GM21447 (cell line): ENCODE measurements around the gene DGKZ.

Experiments used
- ATAC-seq: cut with Tn5 transposase; IDR thresholded peaks from one replicate; pipeline ENCODE4 v1.9.1; 2021; ENCODE audit not compliant: unreplicated experiment

The DGKZ gene

GRCh38 chr11:46380340-46381047 lies 33.2 kb downstream of the DGKZ start:
- ATAC-seq = peak; percentile 43

DNA sequence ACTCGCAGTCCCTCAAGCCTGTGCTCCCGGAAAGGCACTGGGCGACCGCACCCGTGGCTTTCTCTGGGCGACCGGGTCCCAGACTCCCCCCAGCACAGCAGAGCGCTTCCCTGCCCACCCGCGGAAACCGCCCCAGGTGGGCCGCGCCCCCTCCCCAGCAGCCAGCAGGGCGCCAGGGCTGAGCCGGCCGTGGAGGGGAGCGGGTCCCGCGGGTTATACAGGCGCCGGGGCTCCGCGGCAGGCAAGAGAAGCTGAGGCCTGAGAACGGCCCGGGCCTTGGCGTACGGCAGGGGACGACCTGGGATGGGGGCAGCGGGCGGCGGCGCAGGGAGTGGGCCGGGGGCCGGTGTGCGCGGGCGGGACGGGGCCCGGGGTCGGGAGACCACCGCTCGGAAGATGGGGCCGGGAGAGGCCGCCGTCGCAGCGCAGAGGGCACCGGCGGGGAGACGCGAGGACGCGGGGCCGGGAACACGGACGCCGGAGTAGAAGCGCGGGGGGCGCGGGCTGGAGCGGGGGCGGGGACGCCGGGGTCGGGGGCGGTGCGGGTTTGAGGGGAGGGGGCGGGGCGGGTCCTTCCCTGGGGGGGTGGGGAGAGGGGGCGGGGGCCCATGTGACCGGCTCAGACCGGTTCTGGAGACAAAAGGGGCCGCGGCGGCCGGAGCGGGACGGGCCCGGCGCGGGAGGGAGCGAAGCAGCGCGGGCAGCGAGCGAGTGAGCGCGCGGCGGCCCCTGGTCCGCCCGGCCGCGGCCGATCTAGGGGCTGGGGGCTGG lies 34.0 kb downstream of the DGKZ start, which contains the start of gene MDK:
TSS of gene MDK (plus strand) at position 622 of the 771 bp plus-strand sequence. CDS start 389 bp downstream, outside the sequence.
- ATAC-seq = peak; percentile 9

DNA sequence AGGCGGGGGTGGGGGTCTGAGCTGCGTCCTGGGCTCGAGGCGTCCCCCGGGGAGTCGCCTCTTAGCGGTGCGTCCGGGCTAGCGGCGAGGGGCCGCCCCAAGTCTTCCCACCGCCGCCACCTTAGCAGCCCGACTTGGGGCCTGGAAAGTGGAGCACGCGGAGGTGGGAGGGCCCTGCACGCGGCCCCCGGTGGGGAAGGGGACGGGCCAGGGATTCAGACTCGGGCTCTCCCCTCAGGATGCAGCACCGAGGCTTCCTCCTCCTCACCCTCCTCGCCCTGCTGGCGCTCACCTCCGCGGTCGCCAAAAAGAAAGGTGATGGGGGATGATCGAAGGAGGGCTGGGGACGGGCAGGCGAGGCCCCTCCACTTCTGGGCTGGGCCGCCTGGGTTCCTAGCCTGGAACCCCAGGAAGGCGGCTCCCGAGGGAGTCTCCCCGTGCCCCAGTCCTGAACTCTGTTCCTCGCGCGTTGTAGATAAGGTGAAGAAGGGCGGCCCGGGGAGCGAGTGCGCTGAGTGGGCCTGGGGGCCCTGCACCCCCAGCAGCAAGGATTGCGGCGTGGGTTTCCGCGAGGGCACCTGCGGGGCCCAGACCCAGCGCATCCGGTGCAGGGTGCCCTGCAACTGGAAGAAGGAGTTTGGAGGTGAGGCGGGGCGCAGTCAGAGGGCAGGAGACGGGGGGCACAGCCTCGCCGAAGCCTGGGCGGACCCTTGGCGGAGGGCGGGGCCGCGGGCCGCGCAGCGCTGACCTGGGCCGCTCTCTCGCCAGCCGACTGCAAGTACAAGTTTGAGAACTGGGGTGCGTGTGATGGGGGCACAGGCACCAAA lies 34.8 kb downstream of the DGKZ start:
- ATAC-seq = no peak

DNA sequence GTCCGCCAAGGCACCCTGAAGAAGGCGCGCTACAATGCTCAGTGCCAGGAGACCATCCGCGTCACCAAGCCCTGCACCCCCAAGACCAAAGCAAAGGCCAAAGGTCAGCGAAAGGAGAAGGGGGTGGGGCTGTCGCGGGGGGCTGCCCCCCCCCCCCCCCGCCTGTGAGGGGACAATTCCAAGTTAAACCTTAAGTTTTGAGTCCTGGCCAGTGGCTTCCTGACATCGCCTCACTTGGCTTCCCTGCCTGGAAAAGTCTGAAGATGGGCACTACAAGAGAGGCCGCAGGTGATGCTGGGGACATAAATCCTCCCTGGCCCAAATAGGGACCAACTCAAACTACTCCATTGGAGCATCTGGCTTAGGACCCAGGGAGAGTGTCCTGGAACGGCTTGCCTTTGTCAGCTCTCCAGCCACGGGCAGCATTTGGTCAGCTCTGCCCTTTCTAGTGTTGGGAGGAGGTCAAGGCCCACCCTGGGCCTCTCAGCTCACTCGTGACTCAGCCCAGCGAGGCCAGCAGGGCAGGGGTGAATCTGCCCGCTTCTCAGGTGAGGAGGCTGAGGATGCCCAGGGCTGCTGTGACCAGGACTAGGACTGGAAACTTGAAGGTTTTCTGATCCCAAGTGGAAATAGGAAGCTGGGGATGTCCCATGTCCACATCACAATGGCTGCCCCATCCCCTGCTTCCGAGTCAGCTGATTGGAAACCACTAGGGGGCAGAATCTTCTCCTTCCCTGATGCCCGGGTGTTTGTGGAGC lies 35.6 kb downstream of the DGKZ start:
- ATAC-seq = no peak

DNA sequence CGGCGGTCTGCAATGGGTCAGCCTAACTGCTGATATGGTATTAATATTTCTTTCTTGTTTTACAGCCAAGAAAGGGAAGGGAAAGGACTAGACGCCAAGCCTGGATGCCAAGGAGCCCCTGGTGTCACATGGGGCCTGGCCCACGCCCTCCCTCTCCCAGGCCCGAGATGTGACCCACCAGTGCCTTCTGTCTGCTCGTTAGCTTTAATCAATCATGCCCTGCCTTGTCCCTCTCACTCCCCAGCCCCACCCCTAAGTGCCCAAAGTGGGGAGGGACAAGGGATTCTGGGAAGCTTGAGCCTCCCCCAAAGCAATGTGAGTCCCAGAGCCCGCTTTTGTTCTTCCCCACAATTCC lies 36.1 kb downstream of the DGKZ start:
- ATAC-seq = no peak

- no peak for ATAC-seq
Observed at GRCh38 chr11:46383974-46384701, 36.9 kb downstream of the DGKZ start.

DNA sequence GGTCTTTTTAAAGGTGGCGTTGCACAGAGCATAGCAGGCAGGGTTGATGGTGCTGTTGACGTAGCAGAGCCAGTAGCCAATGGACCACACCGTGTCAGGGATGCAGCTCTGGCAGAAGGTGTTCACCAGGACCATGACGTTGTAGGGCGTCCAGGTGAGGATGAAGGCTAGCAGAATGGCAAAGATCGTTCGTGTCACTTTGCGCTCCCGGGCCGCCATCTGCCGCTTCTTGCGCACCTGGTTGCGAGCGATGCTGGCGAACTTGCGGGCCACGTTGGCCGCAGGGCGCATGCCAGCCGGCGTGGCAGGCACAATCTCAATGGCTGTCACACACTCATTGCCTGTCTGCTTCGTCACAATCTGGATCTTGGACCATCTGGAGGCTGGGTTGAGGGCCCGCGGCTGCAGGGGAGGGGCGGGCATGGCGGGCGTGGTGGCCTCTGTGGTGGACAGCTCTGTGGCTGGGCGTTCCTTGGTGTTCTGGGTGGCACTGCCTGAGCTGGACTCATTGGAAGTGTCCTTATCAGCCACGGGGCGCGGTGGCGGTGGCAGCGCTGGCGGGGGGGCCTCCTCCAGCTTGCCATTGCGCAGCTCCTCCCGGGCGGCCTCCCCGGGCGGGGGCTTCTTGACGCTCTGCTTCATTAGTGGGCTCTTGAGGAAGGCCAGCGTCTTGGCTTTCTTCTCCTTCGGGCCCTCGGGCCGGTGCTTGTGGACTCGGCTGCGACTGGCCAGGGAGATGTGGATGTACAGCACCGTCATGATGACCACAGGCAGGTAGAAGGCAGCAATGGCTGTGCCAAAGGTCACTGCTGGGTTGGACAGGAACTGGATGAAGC lies 38.1 kb downstream of the DGKZ start:
- ATAC-seq = no peak

- no peak for ATAC-seq
Observed at GRCh38 chr11:46386005-46386578, 38.8 kb downstream of the DGKZ start.

GRCh38 chr11:46386674-46387073 lies 39.4 kb downstream of the DGKZ start:
- ATAC-seq = no peak

DNA sequence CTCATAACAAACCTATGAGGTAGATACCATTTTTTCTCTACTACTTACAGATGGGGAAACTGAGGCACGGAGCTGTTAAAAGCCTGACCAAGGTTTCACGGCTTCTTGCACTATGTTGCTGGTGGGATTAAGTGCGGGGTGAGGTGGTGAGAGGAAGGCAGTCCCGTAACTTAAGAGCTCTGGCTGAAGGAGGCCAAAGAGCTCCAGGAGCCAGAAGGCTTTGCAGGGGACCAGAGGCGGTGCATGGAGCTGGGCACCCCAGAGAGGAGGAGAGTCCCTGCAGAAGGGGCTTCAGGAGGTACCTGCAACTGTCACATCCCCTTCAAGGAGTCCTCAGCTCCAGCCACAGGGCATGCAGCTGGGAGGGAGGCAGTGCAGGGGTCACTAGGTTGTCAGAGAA lies 40.2 kb downstream of the DGKZ start:
- ATAC-seq = no peak

DNA sequence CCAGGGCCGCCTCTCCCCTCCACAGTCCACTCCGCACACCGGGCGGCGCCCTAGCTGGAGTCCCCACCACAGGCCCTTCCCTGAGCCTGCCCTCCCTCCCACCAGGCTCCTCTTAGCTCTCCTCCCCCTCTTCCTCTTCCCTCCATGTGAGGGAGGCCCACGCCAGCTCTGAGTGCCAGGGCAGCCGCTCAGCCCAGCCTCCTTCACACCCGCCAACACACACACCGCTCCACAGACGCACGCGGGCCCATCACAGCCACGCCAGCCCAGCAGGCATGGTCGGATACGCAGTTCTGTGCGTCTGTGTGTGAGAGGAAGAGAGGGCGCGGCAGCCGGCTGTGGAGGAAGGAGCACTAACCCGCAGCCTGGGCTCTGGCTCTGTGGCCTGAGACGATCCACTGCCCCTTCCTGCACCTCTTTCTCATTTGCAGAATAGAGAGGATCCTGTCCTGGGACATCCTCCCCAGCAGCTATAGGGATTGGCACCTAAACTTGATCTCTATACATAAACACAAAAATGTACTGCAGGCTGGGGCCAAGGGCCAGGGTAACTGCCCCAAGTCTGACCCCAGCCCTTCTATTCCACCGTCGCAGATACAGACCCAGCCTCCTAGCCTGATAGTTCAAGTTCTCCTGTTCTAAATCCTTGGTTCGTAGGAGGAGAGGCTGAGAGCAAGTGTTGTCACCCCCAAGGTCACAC lies 40.8 kb downstream of the DGKZ start:
- no peak for ATAC-seq

- ATAC-seq = no peak
Observed at GRCh38 chr11:46388619-46389449, 41.6 kb downstream of the DGKZ start.

- ATAC-seq = peak; percentile 54
Observed at GRCh38 chr11:46389450-46390330, 42.4 kb downstream of the DGKZ start.

DNA sequence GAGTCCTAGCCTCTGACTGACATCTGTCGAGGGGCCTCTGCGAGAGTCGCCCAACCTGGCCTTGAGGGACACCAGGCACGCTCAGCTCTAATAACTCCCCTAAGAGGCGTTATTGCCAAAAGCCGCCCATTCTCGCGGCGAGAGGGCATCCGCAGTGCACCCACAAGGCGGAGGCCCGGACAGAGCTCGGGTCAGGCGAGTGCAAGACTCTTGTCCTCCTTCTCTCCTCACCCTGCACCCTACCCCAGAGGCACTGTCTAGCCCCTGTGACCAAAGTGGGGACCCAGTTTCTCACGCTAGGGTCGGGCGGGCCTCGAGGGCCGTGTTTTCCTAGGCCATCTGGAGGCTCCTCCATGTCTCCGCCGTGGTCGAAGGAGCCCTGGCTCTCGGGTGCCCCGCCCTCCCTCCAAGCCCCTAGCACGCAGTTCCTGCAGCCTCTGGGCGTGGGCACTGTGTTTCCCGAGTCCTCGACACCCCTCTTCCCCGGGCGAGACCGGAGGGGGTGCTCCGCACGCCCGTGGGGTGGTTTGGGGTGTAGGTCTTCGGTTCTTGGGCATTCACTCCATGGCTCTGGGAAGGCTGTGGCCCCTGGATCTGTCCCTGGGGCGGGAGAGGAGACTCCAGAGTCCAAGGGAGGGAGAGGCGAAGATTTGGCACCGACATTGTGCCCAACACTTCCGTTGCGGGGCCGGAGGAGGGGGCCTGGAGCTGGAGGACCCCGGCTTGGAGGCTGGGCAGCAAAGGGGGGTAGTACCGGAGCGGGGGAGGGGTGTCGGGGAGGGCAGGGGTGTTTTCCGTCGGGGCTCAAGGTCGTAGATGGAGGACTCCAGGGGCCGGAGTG lies 43.3 kb downstream of the DGKZ start:
- ATAC-seq = no peak

- ATAC-seq = no peak
Observed at GRCh38 chr11:46391186-46391577, 43.9 kb downstream of the DGKZ start.
